HG02763 (cell line): ENCODE results near the gene LORICRIN.

Experiments used
- ATAC-seq: cut with Tn5 transposase; IDR thresholded peaks from one replicate; pipeline ENCODE4 v1.9.1; 2021; ENCODE audit warnings: mild to moderate bottlenecking, moderate library complexity; ENCODE audit not compliant: unreplicated experiment

LORICRIN gene

DNA sequence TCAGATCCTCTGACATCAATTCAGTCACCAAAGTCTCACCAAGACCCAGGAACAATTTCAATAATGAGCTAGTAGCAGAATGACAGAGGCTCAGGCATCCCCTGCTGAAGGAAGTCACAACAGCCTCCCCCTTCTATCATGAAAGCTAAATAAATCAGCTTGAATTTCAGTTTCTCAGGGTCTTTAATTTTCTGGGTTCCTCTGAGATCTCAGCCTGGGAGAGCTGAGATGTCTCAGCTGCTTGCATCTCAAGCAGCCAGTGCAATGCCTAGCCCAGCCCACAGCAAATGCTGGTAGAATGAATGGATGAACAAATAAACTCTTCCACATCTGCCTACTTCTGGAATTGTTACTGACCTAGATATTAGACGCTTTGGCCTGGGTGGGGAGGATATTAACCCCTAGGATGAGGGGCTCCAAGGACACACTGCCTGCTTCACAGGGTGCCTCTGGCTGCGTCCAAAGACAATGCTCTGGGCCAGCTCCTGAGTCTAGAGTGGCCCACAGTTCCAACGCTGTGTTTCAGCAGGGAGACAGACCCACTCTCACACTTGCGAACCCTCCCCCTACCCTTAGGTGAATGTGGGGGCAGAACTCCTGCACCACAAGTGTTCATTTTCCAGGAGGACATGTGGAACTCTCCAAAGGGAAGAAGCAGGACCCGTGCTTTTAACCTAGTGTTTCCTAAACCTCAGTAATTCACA, 11.2 kb upstream of the LORICRIN start:
- no peak for ATAC-seq

DNA sequence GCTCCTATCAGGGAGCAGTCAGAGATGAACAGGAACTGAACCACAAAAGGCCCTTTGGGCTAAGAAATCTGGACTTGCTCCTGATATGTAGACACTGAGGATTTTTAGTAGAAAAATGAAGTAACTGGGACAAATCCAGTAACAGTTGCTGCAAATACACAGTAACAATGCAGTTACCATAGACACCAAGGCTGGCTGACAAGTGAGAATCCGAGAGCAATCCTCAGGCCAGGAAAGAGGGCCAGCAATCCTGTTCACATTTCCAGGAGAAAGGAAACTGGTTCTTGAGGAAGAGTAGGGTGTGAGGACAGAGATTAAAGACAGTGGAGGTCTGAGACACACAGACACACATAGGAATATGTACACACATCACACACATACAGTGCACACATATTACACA, 9.3 kb upstream of the LORICRIN start:
- ATAC-seq = no peak

DNA sequence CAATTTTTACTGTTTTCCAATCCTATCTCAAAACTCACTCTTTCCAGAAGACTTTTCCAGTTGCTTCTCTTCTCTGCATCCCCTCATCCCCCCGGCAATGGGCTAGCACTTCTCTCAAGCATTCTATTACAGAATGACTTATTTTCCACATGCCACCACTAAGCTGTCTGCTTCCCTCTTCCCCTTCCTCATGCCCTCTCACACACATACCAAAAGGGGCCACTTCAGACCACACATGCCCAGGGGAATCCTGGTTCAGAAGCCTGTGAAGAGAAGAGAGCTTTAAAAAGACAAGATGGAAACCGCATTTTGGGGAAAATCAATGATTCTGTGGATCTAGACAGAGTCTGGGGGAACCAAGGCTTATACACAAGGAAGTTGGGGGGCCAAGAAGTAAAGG, 8.4 kb upstream of the LORICRIN start:
- no peak for ATAC-seq

DNA sequence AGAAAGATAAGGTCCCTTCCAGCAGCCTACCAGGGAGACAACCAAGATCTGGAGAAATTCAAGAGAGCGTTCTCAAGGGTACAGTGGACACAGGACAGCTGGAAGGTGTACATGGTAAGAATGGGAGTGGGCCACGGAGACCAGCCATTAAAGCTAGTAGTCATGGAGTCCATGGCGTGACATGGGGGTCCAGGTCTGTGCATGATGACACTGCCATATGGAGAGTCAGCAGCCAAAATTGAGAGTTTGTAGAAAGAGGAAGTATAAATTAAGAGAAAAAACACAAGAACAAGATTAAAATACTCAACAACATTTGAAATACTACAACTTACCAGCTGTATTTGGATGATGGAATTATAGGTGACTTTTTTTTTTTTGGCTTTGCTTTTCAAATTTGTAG, 7.9 kb upstream of the LORICRIN start:
- ATAC-seq = no peak

DNA sequence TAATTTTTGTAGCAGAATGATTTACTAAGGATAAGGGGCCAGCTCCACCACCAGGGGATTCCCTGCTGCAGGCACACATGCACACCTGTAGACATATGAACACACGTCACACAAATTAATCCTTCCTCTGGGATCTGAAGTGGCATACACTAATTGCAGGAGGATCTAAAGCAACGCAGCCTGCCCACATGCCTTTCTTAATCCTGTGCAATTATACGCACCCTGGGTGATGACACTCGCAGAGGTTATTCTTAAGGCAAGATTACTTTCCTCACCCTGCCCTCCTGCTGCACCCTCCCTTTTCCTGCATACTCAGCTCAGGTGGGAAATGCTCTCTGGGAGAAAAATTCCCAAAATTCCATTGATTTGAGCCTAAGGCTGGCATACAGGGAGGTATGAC, 7.5 kb upstream of the LORICRIN start:
- ATAC-seq = no peak

DNA sequence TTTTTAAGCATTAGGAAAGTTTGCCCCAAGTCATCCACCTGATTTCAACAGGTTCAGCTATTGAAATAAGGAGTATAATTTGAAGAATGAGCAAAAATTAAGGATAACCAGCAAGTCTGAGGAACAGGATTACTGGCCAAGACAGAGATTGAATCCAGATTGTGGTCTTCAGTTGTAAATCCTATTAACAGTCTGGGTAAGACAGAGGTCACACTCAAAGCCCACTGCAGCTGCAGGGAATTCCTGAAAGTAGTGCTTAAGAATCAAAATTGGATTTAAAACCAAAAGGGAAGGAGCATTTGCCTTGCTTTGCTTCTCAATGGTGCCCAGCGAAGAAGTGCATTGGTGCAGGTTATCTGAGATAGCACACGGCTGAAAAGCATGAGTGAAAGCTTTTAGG, 6.4 kb upstream of the LORICRIN start:
- no peak for ATAC-seq

DNA sequence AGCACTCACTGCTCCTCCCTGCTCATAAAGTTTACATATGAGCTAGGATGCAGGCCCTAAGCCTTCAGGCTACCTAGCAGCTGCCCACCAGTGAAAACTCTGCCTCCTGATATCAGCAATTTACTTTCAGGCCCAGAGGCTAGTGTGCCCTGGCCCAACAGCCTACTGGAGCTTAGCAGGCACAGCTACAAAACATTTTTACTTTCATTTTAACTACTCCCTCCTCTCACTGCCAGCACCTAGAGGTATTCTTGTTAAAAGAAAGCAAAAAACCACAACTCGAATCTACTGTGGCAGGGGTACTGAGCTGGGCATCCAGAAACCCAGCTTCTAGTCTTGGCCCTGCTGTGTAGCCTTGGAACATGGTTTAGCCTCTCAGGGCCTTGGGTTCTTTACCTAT, 5.8 kb upstream of the LORICRIN start:
- peak; percentile 52 for ATAC-seq

DNA sequence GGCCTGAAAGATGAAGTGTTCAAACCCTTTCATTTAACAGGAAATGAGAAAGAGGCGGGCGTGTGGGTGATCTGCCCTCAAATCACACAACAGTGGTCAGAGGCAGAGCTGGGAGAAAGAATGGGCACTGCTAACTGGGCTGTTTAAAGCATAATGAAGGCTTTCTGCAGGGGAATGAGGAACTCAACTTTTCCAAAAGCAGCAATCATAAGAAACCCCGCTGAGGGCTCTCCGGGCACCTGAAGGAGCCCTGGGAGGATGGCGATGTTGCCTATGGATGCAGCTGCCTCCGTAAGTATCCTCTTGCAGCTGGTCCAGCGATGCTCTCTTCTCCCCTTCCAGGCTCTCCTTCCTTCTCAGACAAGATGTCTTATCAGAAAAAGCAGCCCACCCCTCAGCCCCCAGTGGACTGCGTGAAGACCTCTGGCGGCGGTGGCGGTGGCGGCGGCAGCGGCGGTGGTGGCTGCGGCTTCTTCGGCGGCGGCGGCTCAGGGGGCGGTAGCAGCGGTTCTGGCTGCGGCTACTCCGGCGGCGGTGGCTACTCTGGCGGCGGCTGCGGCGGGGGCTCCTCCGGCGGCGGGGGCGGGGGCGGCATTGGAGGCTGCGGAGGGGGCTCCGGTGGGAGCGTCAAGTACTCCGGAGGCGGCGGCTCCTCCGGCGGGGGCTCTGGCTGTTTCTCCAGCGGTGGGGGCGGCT, 1.2 kb downstream of the LORICRIN start:
- no peak for ATAC-seq

DNA sequence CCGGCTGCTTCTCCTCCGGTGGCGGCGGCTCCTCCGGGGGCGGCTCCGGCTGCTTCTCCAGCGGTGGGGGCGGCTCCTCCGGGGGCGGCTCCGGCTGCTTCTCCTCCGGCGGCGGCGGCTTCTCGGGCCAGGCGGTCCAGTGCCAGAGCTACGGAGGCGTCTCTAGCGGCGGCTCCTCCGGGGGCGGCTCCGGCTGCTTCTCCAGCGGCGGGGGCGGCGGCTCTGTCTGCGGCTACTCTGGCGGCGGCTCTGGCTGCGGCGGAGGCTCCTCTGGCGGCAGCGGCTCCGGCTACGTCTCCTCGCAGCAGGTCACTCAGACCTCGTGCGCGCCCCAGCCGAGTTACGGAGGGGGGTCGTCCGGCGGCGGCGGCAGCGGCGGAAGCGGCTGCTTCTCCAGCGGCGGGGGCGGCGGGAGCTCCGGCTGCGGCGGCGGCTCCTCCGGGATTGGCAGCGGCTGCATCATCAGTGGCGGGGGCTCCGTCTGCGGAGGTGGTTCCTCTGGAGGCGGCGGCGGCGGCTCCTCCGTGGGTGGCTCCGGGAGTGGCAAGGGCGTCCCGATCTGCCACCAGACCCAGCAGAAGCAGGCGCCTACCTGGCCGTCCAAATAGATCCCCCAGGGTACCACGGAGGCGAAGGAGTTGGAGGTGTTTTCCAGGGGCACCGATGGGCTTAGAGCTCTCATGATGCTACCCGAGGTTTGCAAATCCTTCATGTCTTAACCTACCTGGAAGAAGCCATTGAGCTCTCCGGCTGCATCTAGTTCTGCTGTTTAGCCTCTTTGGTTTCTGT, 2.0 kb downstream of the LORICRIN start:
- ATAC-seq = no peak

DNA sequence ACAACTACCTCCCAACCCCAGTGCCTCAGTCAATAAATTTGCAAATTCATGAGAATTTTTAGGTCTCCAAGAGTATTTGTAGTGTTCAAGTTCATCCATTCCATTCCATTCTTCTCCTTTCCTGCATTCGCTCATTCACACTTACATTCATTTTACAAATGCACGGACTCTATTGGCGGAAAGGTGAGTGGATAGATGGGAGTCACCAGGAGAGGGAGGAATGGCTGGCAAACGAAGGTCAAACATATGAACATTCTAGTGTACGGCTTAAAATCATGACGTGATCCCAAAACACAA, 2.5 kb downstream of the LORICRIN start:
- ATAC-seq = no peak

DNA sequence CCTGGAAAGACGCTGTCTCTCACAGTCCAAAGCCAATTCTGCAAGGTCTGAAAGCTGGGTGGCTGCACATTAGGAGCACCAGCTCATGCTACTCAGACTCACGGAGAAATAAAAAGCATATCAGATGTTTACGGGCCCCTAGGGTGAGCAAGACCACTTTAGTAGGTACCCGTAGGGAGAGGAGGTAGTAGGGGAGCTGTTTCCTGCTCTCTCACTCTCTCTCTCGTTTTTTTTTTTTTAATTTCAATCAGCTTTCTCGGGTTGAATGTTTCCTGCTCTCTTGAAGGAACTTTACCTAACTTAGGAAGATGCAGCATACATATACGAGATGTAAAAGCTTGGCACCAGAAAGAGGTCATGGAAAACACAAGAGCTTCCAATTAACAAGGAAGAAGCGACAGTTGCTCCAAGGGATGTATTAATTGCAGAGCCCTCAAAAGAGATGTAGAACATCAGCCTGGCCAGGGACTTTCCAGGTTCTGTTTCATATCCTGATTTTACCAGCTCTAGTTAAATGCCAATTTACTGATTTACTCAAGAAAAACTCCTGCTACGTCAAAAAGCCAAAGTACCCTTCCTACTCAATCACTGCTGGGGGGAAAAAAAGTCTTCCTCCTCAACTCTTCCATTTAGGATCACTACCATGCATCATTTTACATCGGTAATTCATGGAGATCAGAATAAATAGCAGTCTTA, 3.1 kb downstream of the LORICRIN start:
- ATAC-seq = no peak

DNA sequence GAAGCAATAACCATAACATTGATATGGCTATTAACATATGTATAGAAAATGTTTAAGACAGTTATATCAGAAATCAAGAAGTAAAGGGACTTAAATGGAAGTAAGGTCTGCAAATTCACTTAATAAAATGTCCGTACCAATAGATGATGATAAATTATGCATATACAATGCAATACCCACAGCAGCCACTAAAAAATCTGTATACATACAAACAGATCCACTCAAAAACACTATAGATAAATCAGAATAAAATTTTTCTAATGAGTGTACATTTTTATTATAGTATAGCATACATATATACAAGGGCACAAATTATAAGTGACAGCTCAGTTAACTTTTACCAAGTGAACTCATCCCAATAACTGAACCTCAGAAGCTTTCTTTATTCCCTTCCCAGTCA, 6.0 kb downstream of the LORICRIN start:
- ATAC-seq = no peak

DNA sequence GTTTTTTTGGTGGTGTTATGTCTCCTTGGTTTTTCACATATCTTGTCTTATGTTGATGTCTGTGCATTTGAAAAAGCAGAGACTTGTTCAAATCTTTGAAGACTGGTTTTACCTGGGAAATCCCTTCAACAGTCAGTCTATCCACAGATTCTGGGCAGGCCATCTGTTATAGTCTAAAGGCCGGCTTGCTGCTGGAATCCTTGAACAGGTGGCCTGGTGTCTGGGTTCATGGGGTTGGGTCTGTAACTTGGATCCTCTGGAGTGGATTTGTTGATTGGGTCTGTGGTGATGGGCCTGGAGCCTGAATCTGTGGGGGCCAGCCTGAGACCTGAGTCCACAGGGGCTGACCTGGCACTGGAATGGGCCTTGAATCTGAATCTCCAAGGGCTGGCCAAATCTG, 12.2 kb downstream of the LORICRIN start:
- ATAC-seq = no peak

DNA sequence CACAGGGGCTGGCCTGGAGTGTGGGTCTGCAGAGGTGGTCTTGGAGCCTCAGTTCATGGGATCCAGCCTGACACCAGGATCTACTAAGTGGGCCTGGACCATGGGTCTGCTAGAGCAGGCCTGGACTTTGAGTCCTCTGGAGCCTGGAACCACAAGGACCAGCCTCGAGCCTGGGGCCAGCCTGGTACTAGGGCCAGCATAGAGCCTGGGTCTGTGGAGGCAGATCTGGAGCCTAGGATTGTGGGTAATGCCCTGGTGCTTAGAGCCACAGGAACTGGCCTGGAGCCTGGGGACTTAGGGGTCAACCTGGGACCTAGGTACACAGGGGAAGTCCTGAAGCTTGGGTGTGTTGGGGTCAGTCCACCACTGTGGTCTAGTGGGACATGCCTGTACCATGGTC, 12.7 kb downstream of the LORICRIN start:
- no peak for ATAC-seq

DNA sequence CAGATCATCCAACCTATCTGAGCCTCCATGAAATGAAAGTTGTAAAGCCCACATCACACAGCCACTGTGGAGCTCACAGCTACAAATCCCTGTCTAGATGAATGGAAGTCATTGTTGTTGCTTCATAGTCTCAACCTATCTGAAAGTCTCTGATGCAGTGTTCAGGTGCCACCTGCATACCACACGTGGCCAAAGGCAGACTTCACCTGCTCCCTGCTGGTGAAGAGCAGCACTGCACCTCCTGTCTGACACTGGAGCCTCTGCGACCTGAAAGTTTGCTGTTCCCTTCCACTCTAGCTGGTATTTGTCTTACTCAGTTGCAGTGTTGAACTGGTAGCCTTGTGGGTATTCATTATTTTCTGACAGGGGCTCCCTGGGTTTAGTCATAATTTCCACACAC, 18.4 kb downstream of the LORICRIN start:
- ATAC-seq = no peak

DNA sequence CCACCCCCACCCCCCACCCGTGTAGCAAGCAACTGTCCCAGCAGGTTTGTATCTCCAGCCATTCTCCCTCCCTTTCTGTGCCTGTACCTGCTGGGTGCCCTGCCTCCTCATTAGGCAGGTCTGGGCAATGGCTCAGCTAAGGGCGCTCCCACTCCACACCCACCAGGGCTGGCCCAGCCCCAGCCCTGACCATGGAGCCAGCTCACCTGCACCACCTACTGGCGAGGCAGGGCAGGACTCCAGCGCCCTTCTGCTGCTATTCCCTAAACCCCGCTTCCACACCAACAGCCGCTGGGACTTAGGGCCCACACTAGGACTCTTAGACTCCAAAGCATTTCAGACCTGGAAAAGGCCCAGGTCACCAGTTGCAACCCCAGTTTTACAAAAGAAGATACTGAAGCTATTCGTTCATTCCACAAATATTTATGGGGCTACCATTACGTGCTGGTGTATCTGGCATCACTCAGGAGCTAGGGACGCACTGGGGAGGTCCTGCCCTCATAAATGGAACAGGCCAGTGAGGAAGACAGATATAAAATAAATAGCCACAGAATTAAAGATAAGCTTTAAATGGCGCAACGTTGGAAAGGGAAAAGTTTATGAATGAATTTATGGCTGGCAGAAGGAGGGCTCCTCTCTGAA, 29.3 kb downstream of the LORICRIN start:
- ATAC-seq = no peak

DNA sequence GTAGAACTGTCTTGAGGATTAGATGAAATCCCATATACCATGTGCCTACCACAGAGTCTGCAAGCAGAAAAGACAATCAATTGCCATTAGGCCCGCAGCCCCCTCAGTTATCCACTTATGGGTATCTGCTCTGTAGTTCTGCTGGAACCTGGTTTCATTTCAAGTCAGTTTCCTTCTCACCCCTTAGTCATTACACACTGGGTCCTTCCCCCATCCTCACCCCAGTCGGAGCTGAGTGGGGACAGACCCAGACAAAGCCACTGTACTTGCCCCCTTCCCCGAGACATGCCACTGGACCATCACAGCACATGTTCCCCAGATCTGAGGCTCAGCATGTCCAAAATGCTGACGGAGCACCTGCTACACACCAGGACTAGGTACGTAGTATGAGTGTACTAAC, 32.0 kb downstream of the LORICRIN start:
- no peak for ATAC-seq

DNA sequence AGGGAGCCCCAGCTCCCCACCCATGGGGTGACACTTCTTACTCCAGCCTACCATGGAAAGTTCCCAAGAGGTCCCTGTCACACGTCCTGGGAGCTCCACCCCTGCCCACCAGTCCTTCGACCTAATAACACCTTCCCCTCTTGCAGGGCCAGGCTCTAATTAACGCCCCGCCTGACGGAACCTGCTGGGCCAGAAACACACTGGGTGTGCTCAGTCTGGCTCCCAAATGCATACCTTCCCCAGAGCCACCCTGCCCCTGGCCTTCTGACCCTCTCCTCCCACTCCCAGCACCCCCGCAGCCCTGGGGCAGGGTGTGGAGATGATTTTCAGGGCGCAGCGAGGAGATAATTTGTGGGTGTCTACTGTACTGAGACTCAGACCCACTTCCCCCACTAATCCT, 32.7 kb downstream of the LORICRIN start:
- no peak for ATAC-seq

DNA sequence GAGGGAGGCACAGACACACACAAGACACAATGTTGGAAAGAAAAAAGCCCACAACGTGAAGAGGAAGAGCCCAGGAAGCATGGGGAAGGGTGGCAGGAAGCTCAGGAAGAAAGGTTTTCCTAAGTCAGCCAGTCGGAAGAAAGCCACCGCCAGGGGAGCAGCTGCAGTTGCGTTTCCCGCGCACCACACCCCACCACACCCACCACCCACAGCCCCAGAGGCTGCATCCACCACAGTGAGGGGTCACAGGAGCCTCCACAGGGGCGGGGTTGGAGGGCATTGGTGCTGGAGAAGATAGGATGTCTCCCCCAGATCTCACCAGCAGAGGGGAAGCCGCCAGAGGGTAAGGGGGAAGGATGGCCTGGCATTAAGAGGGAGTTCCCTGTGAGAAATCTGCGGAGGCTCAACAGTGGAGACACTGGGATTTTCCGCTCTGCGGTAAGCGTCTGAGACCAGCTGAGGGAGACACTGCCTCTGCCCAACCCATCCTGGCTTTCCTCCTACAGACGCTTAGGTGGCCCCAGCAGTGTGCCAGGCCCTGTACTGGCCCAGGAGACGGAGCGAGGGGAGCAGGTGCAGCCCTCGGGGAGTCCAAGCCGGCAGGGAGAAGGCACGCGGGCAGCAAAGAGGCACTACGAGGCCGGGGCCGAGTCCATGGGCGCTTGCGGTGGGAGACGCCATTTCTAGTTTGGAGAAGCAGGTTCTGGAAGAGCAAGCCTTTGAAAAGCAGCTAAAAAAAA, 33.4 kb downstream of the LORICRIN start:
- no peak for ATAC-seq

DNA sequence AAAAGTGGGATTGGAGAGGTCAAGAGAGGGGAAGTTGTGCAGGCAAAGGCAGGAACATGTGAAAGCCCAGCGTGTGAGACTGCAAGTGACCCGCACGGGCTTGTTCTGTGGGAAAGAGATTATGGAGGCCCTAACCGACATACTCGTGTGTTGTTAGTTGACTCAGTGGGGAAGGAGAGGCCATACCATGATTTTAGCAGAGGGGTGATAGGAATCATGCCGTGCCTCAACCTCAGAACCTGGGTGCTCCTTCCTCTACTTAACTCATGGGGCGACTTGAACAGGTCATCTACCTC, 33.9 kb downstream of the LORICRIN start:
- ATAC-seq = no peak

DNA sequence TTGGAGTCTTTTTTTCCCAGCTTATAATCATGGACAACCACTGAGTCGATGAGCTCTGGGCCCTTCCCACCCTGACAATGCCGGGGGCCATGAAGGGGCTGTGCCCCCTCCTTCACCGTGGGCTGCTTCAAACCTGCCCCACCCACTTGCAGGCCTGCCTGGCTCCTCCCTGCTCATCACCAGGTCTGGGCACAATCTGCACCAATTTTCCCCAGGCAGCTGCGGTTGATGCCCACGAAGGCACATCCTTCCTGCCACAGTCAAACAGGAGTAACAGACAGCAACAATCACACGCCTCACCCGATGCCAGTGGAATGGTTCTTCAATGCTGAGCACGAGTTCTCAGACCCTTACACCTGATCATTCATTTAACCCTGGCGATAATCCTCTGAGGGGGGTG, 34.4 kb downstream of the LORICRIN start:
- ATAC-seq = no peak
